ENCODE results near the gene SH2D4B. TPM values are rescaled to one million over a fixed set of nuclear protein-coding genes. Genes with fewer than 3 reads are reported as not detected.

SH2D4B gene
- total RNA-seq, 2 donors from 2014 or later = 0.12 TPM; not detected in 1

DNA sequence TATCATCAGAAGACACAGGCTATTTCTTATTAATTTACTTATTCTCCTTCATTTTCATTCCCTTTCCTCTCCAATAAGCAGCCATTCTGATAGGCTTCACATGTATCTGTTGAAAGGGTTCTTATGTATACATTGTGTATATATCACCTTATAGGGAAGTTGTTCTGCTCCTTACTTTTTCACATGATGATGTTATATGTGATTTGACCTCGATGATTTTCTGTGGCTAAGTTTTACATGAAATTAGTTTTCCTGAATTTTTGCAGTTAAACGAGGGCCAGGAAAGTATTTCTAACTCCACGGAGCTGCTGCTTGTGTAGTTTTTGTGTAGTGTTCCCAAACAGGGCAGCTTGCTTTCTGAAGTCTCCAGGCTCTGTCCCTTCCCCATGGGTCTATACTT is 84.5 kb downstream of the SH2D4B start:
- DNase-seq (ENCODE audit: low spot score) = no peak
- Histone ChIP-seq H3K27ac (no peak overlapping the region), H3K4me1 (no peaks in the 10 kb centered on the region), H3K27me3 (no peaks in the 10 kb centered on the region), H3K4me3 (no peak overlapping the region), H3K9me3 (no peaks in the 10 kb centered on the region), H3K36me3 (no peaks in the 10 kb centered on the region)
- TF ChIP-seq, protein P1, sequence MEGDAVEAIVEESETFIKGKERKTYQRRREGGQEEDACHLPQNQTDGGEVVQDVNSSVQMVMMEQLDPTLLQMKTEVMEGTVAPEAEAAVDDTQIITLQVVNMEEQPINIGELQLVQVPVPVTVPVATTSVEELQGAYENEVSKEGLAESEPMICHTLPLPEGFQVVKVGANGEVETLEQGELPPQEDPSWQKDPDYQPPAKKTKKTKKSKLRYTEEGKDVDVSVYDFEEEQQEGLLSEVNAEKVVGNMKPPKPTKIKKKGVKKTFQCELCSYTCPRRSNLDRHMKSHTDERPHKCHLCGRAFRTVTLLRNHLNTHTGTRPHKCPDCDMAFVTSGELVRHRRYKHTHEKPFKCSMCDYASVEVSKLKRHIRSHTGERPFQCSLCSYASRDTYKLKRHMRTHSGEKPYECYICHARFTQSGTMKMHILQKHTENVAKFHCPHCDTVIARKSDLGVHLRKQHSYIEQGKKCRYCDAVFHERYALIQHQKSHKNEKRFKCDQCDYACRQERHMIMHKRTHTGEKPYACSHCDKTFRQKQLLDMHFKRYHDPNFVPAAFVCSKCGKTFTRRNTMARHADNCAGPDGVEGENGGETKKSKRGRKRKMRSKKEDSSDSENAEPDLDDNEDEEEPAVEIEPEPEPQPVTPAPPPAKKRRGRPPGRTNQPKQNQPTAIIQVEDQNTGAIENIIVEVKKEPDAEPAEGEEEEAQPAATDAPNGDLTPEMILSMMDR (IDR thresholded peaks at IDR 0.05) = no peak

DNA sequence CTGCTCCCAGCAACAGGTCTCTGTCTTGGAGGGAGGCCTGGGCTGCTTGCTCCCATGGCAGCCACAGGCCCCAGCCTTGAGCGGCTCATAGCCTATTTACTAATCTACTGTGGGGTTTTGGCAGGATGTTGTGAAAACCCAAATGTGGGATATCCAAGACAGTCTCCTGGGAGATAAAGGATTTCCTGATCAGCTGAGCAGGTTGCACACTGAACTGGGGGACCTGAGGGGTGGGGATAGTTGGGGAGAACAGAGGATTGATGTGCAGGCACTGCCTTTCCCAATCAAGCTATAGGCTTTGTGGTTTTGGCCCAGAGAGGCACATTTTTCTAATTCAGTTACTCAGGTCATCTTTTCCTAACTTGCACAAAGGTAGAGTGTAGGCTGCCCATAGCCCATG is 92.6 kb downstream of the SH2D4B start:
- H3K36me3 ChIP-seq = no peaks in the 10 kb centered on the region

DNA sequence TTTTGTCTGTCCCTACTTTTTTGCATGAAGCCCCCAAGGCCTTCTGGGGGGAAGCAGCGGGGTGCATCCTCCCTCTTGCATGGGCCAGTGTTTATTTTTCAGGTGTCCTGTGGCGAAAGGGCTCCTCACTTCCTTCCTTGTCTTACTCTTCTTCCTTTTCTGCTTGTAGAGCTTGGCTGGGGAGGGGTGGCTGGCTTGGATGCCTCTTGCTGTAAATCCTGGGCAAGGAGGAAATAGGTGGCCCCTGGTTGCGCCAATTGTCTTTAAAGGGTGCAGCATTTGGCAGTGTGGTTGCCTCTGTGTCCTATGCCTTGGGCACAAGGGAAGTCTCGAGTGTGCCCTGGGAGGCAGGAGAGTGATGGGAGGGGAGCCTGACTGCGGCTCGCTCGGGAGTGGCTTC is 95.0 kb downstream of the SH2D4B start:
- no peaks in the 10 kb centered on the region for H3K27me3 ChIP-seq
- no peak for DNase-seq (ENCODE audit: low spot score)
- TF ChIP-seq, protein P1 (IDR thresholded peaks at IDR 0.05) = no peak
- no peaks in the 10 kb centered on the region for H3K9me3 ChIP-seq
- no peak overlapping the region for H3K4me3 ChIP-seq
- no peaks in the 10 kb centered on the region for H3K36me3 ChIP-seq
- H3K4me1 ChIP-seq = no peaks in the 10 kb centered on the region
- no peak overlapping the region for H3K27ac ChIP-seq

More for the DNA sequence above, 92.6 kb downstream of the SH2D4B start:
- H3K4me1 ChIP-seq = no peaks in the 10 kb centered on the region
- H3K4me3 ChIP-seq = no peak overlapping the region
- H3K9me3 ChIP-seq = no peaks in the 10 kb centered on the region
- no peaks in the 10 kb centered on the region for H3K27me3 ChIP-seq
- no peak overlapping the region for H3K27ac ChIP-seq
- DNase-seq (ENCODE audit: low spot score) = no peak
- TF ChIP-seq, protein P1 (IDR thresholded peaks at IDR 0.05) = no peak

DNA sequence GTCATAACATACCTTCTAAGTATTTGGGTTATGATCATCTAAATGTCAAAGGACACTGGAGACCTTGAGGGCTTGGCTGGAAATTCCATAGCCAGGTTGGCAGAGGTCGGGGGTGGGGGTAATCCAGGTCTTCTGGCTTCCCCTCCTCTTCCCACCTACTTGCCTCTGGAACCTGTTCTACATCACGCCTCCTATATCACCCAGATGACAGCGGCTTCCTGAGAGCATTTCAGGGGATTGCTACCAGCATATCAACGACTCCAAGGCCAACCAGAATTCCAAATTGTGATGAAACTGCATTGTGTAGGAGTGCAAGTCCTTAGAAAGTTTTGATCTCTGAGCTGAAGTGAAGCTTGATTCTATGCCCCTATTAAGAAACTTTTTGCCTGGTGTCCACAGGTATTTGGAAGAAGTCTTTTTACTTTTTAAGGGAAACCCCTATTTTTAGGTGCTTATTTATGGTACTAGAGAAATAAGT is 95.7 kb downstream of the SH2D4B start:
- Histone ChIP-seq H3K4me3 (no peak overlapping the region), H3K9me3 (no peaks in the 10 kb centered on the region), H3K4me1 (no peaks in the 10 kb centered on the region), H3K36me3 (no peaks in the 10 kb centered on the region), H3K27ac (no peak overlapping the region), H3K27me3 (no peaks in the 10 kb centered on the region)
- TF ChIP-seq, protein P1 (IDR thresholded peaks at IDR 0.05) = no peak
- no peak for DNase-seq (ENCODE audit: low spot score)

DNA sequence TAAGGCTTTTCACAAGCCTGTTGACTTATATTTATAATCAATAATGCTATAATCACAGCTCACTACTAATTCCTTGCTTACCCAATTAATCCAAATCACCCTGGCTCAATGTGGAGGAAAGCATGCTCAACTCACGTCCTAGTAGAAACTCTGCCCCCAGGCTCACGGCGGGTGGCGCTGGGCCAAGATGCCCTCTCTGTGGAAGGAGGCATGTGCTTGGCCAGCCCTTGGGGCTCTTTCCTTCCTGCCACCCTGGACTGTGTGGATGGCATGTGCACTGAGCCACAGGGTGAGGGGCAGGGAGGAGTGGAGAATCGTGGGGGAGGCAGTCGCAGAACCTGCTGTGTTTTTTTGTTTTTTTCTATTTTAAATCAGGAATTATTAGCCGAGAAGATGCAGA is 96.2 kb downstream of the SH2D4B start:
- Histone ChIP-seq H3K4me1 (no peaks in the 10 kb centered on the region), H3K9me3 (no peaks in the 10 kb centered on the region), H3K27ac (no peak overlapping the region), H3K4me3 (no peak overlapping the region), H3K27me3 (no peaks in the 10 kb centered on the region), H3K36me3 (no peaks in the 10 kb centered on the region)
- TF ChIP-seq, protein P1 (IDR thresholded peaks at IDR 0.05) = no peak
- DNase-seq (ENCODE audit: low spot score) = no peak

DNA sequence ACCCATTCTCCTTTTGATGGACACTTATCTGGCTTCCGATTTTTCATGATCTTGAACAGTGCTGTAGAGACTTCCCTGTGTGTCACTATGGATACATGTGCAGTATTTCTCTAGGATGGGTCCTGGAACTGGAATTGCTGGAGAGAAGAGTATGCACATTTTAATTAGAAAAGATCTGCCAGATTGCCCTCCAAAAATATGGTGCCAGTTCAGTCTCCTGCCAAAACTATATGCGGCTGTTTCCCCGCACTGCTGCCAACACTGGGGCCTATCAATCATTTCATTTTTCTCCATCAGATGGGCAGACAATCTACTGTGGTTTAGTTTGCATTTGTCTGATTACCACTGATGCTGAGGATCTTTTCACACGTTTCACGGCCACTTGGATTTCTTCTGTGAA is 105.0 kb downstream of the SH2D4B start:
- Histone ChIP-seq H3K4me1 (no peaks in the 10 kb centered on the region), H3K27ac (no peak overlapping the region), H3K36me3 (no peaks in the 10 kb centered on the region), H3K4me3 (no peak overlapping the region), H3K27me3 (no peaks in the 10 kb centered on the region), H3K9me3 (no peaks in the 10 kb centered on the region)
- TF ChIP-seq, protein P1 (IDR thresholded peaks at IDR 0.05) = no peak
- no peak for DNase-seq (ENCODE audit: low spot score)

Measured in right atrium auricular region (tissue), 2 donors.